GM19025 (cell line): ENCODE results near the gene MAP3K19.
"Not testable (repeated sequence)": the region's sequence is repeated elsewhere in the genome, so short reads cannot be mapped to it uniquely, and the experiment has no call there.

Experiments
- ATAC-seq: cut with Tn5 transposase; IDR thresholded peaks from one replicate; pipeline ENCODE4 v1.9.1; 2021; ENCODE audit warnings: mild to moderate bottlenecking, low read depth, moderate library complexity; ENCODE audit not compliant: unreplicated experiment

Gene MAP3K19

DNA sequence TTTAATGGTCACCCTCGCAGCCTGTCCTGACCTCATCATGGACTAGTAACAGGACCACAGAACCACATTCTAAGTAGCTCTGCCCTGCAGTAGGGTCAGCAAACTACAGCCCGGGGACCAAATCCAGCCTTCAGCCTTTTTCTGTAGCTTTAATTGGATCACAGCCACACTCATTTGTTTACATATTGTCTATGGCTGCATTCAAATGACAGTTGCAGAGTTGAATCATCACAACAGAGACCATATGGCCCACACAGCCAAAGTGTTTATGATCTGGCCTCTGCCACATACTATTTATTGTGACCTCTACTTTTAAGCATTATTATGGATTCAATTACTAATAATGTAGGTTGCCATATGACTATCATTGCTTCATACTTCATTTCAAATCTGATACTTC lies 47.7 kb downstream of the MAP3K19 start:
- ATAC-seq = no peak

GRCh38 chr2:134988994-134989605 lies 58.1 kb downstream of the MAP3K19 start:
- no peak for ATAC-seq

GRCh38 chr2:134985061-134985460 lies 62.2 kb downstream of the MAP3K19 start:
- ATAC-seq = no peak

DNA sequence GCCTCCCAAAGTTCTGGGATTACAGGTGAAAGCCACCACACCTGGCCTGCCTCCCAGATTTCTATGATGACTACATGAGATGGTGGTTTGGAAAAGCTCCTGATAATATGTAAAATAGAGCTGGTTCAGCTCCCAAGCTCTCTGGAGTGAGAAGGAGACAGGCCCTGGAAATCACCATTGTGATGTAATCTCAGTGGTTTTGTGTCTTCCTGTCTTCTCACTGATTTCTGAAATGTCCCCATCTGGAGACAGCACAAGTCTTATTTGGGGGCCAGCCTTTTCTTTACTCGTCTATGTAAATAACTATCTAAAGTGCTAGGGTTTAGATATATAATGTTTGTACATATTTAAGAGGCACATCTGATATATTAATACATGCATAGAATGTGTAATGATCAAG lies 64.6 kb downstream of the MAP3K19 start:
- no peak for ATAC-seq

DNA sequence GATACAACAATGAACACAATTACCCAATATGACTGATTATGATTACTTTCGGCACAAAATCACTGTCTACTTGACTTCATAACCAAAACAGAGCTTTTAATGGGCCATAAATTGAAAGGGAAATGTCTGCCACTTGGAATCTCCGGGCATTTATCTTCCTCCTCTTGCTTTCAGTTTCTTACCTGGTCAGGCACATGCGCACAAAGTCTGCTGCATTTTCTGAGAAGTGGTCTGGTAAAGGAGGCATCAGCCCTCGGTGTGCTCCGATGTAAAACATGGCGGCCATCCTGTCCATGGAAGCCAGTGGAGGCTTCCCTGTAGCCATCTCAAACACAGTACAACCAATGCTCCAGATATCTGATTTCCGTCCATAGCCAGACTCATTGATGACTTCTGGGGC lies 66.6 kb downstream of the MAP3K19 start:
- ATAC-seq = no peak

GRCh38 chr2:134979221-134979620 lies 68.0 kb downstream of the MAP3K19 start:
- ATAC-seq = no peak

DNA sequence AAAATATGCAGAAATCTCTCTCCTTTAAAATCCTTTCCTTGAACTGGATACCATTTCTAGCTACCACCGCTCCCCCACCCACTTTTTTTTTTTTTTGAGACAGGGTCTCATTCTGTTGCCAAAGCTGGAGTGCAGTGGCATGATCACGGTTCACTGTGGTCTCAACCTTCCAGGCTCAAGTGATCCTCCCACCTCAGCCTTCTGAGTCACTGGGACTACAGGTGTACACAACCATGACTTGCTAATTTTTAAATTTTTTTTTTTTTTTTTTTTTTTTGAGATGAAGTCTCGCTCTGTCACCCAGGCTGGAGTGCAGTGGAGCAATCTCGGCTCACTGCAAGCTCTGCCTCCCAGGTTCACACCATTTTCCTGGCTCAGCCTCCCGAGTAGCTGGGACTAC lies 70.1 kb downstream of the MAP3K19 start:
- ATAC-seq = not testable (repeated sequence)

DNA sequence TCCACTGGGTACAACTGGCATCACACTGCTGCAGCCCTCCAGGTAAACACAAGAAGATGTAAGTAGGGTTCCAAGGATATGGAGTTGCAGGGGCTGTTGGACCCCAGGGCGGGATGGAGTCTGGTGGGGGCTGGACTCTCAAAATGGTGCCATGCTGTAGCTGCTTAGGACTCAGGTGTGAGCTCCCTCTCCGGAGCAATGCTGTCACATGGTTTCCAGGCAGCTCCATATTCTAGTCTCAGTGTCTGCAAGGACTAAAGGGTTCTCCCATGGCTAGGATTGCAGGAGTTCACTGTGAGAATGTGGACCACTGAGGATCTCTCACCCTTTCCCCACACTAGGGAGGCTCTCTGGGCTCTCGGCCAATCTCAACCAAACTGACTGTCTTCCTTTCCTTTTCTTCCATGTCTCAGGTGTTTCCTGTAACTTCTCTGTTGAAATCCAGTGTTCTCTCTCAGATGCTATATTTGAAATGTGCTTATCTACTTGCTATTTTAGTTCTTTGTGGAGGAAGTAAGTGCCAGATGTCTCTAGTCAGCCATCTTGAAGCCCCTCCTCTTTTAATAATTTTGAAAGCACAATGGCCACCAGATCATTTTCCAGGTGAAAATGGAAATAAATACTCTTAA lies 71.1 kb downstream of the MAP3K19 start:
- no peak for ATAC-seq

DNA sequence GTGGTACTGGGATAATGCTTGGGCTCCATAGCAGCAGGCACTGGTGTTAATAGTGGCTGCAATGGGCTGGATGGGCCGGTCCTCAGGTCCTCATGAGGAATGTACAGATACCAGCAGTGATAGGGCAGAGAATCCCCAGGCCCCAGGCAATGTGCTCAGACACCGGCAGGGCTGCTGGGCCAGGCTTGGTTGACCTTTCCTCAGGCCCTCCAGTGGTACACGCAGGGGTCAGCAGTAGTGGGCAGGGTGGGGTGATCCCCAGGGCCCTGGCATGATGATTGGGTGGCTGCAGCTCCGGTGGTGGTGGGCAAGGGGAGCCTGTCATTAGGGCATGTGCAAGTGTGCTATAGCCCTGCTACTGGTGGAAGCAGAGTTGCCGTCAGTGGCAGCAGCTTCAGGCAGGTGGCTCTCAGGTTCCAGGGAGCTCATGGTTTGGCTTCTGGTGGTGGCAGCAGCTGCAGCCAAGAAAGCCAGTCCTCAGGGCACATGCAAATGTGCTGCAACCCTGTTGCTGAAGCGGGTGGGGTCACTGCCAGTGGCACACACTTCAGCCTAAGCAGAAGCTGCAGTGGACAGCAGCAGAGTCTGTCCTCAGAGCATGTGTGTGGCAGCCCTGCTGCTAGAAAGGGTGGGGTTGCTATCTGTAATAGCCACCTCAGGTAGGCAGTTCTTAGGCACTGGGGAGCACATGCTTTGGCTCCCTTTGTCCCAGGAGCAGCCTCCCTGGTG lies 71.8 kb downstream of the MAP3K19 start:
- no peak for ATAC-seq

GRCh38 chr2:134973241-134974138 lies 73.8 kb downstream of the MAP3K19 start:
- ATAC-seq = no peak

GRCh38 chr2:134967166-134967565 lies 80.1 kb downstream of the MAP3K19 start:
- ATAC-seq = not testable (repeated sequence)

- no peak for ATAC-seq
Measured at GRCh38 chr2:134957477-134957876, 89.8 kb downstream of the MAP3K19 start.

DNA sequence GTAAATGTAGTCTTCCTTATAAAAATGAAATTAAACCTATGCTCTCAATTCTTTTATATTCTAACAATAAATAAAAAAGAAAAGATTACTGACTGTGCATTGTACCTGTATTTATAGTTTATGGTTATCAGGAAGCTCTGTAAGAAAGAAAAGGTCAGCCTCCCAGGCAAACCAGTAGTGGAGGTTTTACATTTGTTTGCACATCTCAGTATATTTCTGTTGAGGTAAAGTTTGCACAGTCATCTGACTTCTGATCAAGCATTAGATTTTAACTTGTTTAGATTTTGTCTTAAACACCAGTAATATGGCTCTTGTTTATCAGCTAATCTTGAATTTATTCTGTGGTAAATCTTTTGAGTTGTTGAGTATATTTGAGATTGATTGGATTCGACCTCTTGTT lies 91.5 kb downstream of the MAP3K19 start:
- no peak for ATAC-seq

GRCh38 chr2:134954065-134954464 lies 93.2 kb downstream of the MAP3K19 start:
- no peak for ATAC-seq

DNA sequence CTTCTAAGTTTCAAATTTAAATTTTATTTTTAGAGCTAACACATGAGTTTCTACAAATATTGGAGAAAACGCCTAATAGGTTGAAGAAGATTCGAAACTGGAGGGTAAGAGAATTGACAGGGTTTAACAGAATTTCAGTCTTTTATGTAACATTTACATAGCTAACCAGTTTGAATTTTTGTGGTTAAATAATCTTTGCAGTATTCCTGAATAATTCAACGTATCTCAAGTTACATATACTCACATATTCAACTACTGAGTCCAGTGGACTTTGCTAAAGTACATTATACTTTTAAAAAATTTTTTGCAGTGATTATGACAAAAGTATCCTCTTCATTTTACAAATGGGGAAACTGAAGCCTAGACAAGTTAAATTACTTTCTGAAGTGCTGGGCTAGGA lies 94.6 kb downstream of the MAP3K19 start:
- no peak for ATAC-seq

- no peak for ATAC-seq
Measured at GRCh38 chr2:134950886-134951285, 96.4 kb downstream of the MAP3K19 start.

GRCh38 chr2:134949981-134950708 lies 97.1 kb downstream of the MAP3K19 start:
- ATAC-seq = no peak

- ATAC-seq = no peak
Measured at GRCh38 chr2:134946073-134946472, 101.2 kb downstream of the MAP3K19 start.

GRCh38 chr2:134944975-134945374 lies 102.3 kb downstream of the MAP3K19 start:
- no peak for ATAC-seq

GRCh38 chr2:134943540-134943939 lies 103.7 kb downstream of the MAP3K19 start:
- ATAC-seq = peak; percentile 74
